Hepatocyte (in vitro differentiated cells): ENCODE data around the gene POU3F3. TPM values are rescaled to one million over a fixed set of nuclear protein-coding genes. Genes with fewer than 3 reads are reported as not detected.

Source experiments
- DNase-seq: peaks from one replicate; pipeline ENCODE4 v3.0.0-alpha.2; 2016; ENCODE audit warnings: low spot score
- H2AFZ ChIP-seq: fragments of 200-600 bp; sonication (generic); 2 replicates; pipeline ENCODE4 v1.6.0; 2016; ENCODE audit warnings: antibody characterized with exemption, mild to moderate bottlenecking
- H3K27ac ChIP-seq: fragments of 200-600 bp; sonication (generic); 2 replicates; pipeline ENCODE4 v1.5.1; 2016; ENCODE audit warnings: mild to moderate bottlenecking
- H3K27me3 ChIP-seq: fragments of 200-600 bp; sonication (generic); 2 replicates; pipeline ENCODE4 v1.6.1; 2016
- H3K36me3 ChIP-seq: fragments of 200-600 bp; sonication (generic); replicated peaks from 2 replicates; pipeline ENCODE4 v1.5.1; 2016; ENCODE audit warnings: low read depth; ENCODE audit not compliant: insufficient read depth
- H3K4me1 ChIP-seq: fragments of 200-600 bp; sonication (generic); 2 replicates; pipeline ENCODE4 v1.5.1; 2016; ENCODE audit warnings: mild to moderate bottlenecking, moderate library complexity; ENCODE audit not compliant: insufficient read depth
- H3K4me2 ChIP-seq: fragments of 200-600 bp; sonication (generic); 2 replicates; pipeline ENCODE4 v1.6.0; 2016
- H3K4me3 ChIP-seq: fragments of 200-600 bp; sonication (generic); 2 replicates; pipeline ENCODE4 v1.5.1; 2016; ENCODE audit warnings: mild to moderate bottlenecking
- H3K79me2 ChIP-seq: fragments of 200-600 bp; sonication (generic); 2 replicates; pipeline ENCODE4 v1.6.0; 2017; ENCODE audit warnings: mild to moderate bottlenecking
- H3K9me2 ChIP-seq: fragments of 200-600 bp; sonication (generic); replicated peaks from 2 replicates; pipeline ENCODE4 v1.6.0; 2017; ENCODE audit warnings: mild to moderate bottlenecking; ENCODE audit not compliant: insufficient read depth
- H3K9me3 ChIP-seq: fragments of 200-600 bp; sonication (generic); 2 replicates; pipeline ENCODE4 v1.5.1; 2016; ENCODE audit warnings: low read depth, mild to moderate bottlenecking
- H4K20me1 ChIP-seq: fragments of 200-600 bp; sonication (generic); 2 replicates; pipeline ENCODE4 v1.6.0; 2016; ENCODE audit warnings: mild to moderate bottlenecking; ENCODE audit not compliant: insufficient read depth, poor library complexity, severe bottlenecking
- CTCF ChIP-seq: fragments of 200-600 bp; sonication (generic); IDR thresholded peaks from 2 replicates; pipeline ENCODE4 v1.5.1; 2016; ENCODE audit warnings: antibody characterized with exemption, mild to moderate bottlenecking; ENCODE audit not compliant: poor library complexity
- EZH2 ChIP-seq: fragments of 200-600 bp; sonication (generic); IDR thresholded peaks from 2 replicates; pipeline ENCODE4 v1.6.1; 2016; ENCODE audit warnings: antibody characterized with exemption, mild to moderate bottlenecking, borderline replicate concordance
- EZH2phosphoT487 ChIP-seq: fragments of 200-600 bp; sonication (generic); IDR thresholded peaks from one replicate; pipeline ENCODE4 v1.6.1; 2018; ENCODE audit warnings: antibody characterized with exemption, mild to moderate bottlenecking, low read depth, moderate library complexity; ENCODE audit not compliant: unreplicated experiment, severe bottlenecking
- WGBS: methylation state at CpG from one replicate; pipeline ENCODE4 v1.1.6; 2016; ENCODE audit warnings: low lambda C conversion rate; ENCODE audit errors: missing lambda C conversion rate; 5-methylcytosine and 5-hydroxymethylcytosine counted together
- polyA plus RNA-seq: library from polyadenylated mRNA; unstranded; fragments of >200 nt; fragmentation: Nextera tagmentation; extraction: Ambion mirVana; gene quantifications from 2 replicates; pipeline ENCODE4 v1.2.1, GENCODE V29; 2016
- total RNA-seq: library from RNA; depleted of rRNA; stranded (reverse); fragments of >200 nt; gene quantifications from 2 replicates; pipeline ENCODE4 v1.2.3, GENCODE V29; 2014

The POU3F3 gene
- total and polyA plus RNA-seq, 2 experiments from 2014 or later: not detected

DNA sequence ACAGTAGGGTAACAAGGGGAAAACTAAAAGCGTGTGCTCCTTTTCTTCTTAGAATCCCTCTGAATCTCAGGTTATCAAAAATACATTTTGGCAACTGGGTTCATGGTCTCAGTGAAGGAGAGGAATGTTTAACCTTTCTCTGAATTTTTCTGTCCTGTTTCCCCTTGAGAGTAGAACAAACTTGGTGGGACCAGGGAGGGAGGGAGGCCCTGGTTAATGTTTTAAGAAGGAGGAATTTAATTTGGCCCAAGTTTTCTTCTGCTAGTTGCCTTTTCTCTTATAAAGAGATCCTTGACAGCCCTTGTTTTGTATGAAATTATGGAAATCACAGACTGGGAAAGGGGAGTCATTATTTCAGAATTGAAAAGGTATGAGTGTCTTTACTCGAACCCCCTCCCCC is 12.2 kb upstream of the POU3F3 start:
- Histone ChIP-seq H3K27ac (no peak overlapping the region), H3K9me3 (no peaks in the 10 kb centered on the region), H3K9me2 (no peaks in the 10 kb centered on the region), H3K27me3 (peaks cover 81% of the 10 kb centered on the region), H4K20me1 (no peaks in the 10 kb centered on the region), H3K4me3 (no peak overlapping the region), H3K4me1 (no peaks in the 10 kb centered on the region), H3K79me2 (no peaks in the 10 kb centered on the region), H3K36me3 (no peaks in the 10 kb centered on the region), H2AFZ (no peak overlapping the region), H3K4me2 (no peak overlapping the region)
- TF ChIP-seq EZH2phosphoT487 (no peak), EZH2 (no peak)
- DNase-seq: no peak
- 81% methylated on average over 2 of the region's 2 CpGs for WGBS

DNA sequence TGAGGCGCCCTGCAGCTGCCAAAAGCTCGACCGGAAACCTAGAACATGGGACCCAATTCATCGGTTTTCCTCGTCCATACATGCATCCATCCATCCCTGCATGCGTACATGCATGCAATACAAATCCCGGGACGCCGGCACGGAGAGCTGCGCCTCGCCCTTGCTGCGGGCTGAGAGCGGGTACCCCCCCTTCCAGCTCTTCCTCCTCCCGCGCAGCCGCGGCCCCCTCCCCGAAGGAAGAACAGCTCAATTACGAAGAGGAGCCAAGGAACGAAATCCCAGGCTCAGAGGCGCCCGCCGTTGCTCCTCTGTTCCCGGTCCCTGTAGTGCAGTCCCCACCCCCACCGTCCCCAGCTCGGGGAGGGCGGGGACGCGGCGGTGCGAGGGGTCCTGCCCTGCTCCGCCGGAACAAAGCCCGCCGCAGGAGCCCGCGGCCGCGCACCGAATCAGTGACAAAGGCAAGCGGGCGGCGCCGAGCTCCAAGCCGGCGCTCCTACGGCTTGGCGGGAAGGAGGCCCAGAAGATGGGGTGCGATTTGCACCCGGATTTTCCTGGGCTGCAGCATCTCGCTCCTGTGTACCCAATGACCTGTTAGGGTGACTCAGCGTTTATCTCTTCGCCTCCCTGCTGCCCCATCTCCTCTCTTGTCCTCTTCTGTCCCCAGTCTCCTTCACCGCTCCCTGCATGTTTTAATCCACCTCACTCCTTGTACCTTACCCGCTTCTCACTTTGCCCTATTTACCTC is 8.9 kb upstream of the POU3F3 start:
- 2% methylated on average over 37 of the region's 56 CpGs for WGBS
- Histone ChIP-seq H2AFZ (peak overlapping the region; percentile 26), H3K27ac (no peak overlapping the region), H3K36me3 (no peaks in the 10 kb centered on the region), H3K9me2 (no peaks in the 10 kb centered on the region), H3K4me1 (no peaks in the 10 kb centered on the region), H3K4me3 (no peak overlapping the region), H4K20me1 (no peaks in the 10 kb centered on the region), H3K9me3 (no peaks in the 10 kb centered on the region), H3K79me2 (no peaks in the 10 kb centered on the region), H3K27me3 (peaks cover 96% of the 10 kb centered on the region), H3K4me2 (peak overlapping the region; percentile 73)
- TF ChIP-seq CTCF (no peak), EZH2phosphoT487 (peak; percentile 67), EZH2 (peak; percentile 58)
- no peak for DNase-seq

- Histone ChIP-seq H3K4me1 (no peaks in the 10 kb centered on the region), H2AFZ (no peak overlapping the region), H4K20me1 (no peaks in the 10 kb centered on the region), H3K79me2 (no peaks in the 10 kb centered on the region), H3K9me3 (no peaks in the 10 kb centered on the region), H3K36me3 (no peaks in the 10 kb centered on the region), H3K27me3 (peaks cover 96% of the 10 kb centered on the region), H3K27ac (no peak overlapping the region), H3K4me2 (peak overlapping the region; percentile 73), H3K4me3 (no peak overlapping the region), H3K9me2 (no peaks in the 10 kb centered on the region)
- TF ChIP-seq CTCF (no peak), EZH2 (peak; percentile 91), EZH2phosphoT487 (no peak)
- 2% methylated on average over 13 of the region's 13 CpGs for WGBS
- no peak for DNase-seq
These were observed 8.4 kb upstream of the POU3F3 start for GRCh38 chr2:104845552-104845931.

- no peak overlapping the region for H3K4me3 ChIP-seq
- H3K79me2 ChIP-seq: no peaks in the 10 kb centered on the region
- no peak overlapping the region for H2AFZ ChIP-seq
- 7% methylated on average over 15 of the region's 16 CpGs for WGBS
- H3K4me2 ChIP-seq: no peak overlapping the region
- no peaks in the 10 kb centered on the region for H3K9me2 ChIP-seq
- H3K4me1 ChIP-seq: no peaks in the 10 kb centered on the region
- H3K27me3 ChIP-seq: peaks cover 97% of the 10 kb centered on the region
- H3K36me3 ChIP-seq: no peaks in the 10 kb centered on the region
- no peak overlapping the region for H3K27ac ChIP-seq
- no peak for DNase-seq
- TF ChIP-seq EZH2phosphoT487 (no peak), EZH2 (peak; percentile 42)
- H4K20me1 ChIP-seq: no peaks in the 10 kb centered on the region
- no peaks in the 10 kb centered on the region for H3K9me3 ChIP-seq
These were observed 7.7 kb upstream of the POU3F3 start for GRCh38 chr2:104845946-104846785.
